Gastroesophageal sphincter (tissue), 3 donors: ENCODE data around the gene NPRL2.

Experiments
- CTCF ChIP-seq, 4 experiments: fragments of 200-600 bp in 2 of 4; fragments of 450-650 bp in 2 of 4; sonication (generic) in 1 of 4; IDR thresholded peaks; one replicate each; pipeline ENCODE4 v1.5.1; 2017 to 2019; ENCODE audit warnings: antibody characterized with exemption in 4 of 4, mild to moderate bottlenecking in 2 of 4, moderate library complexity in 2 of 4
- POLR2A ChIP-seq, 2 donors: fragments of 450-650 bp; IDR thresholded peaks; one replicate each; pipeline ENCODE4 v1.6.1; 2017; ENCODE audit warnings: antibody characterized with exemption in 2 of 2, mild to moderate bottlenecking in 2 of 2, moderate library complexity in 1 of 2

- TF ChIP-seq CTCF (IDR thresholded peaks at IDR 0.05) (no peak), POLR2A (IDR thresholded peaks at IDR 0.05) (no peak)
Observed at GRCh38 chr3:50388016-50388719, 37.6 kb upstream of the NPRL2 start.
